NCI-H1417 (cell line): ENCODE results near the gene XCR1.
"Not testable (repeated sequence)": the region's sequence is repeated elsewhere in the genome, so short reads cannot be mapped to it uniquely, and the experiment has no call there.

ENCODE experiments used
- DNase-seq, 3 experiments: peaks; one replicate each; lab custom pipeline; 2025; lab: John Stamatoyannopoulos, UW

The XCR1 gene

GRCh38 chr3:46046231-46046630 is 18.9 kb upstream of the XCR1 start:
- not testable (repeated sequence) for DNase-seq

GRCh38 chr3:46038916-46039315 is 11.6 kb upstream of the XCR1 start:
- DNase-seq = no peak

GRCh38 chr3:46038071-46038470 is 10.8 kb upstream of the XCR1 start:
- DNase-seq = not testable (repeated sequence)

- DNase-seq = no peak
Observed at GRCh38 chr3:46036191-46036590, 8.9 kb upstream of the XCR1 start.

GRCh38 chr3:46031747-46032146 is 4.5 kb upstream of the XCR1 start:
- no peak for DNase-seq

GRCh38 chr3:46031269-46031668 is 4.0 kb upstream of the XCR1 start:
- DNase-seq = no peak

GRCh38 chr3:46030626-46031025 is 3.3 kb upstream of the XCR1 start:
- no peak for DNase-seq

- DNase-seq = no peak
Observed at GRCh38 chr3:46029953-46030543, 2.8 kb upstream of the XCR1 start.

GRCh38 chr3:46027736-46028397 is 584 bp upstream of the XCR1 start:
- DNase-seq = no peak

- DNase-seq = no peak
Observed at GRCh38 chr3:46025139-46025538, 2.1 kb downstream of the XCR1 start.

- no peak for DNase-seq
Observed at GRCh38 chr3:46024131-46024530, 3.2 kb downstream of the XCR1 start.

GRCh38 chr3:46022909-46023785 is 4.1 kb downstream of the XCR1 start:
- DNase-seq = no peak

GRCh38 chr3:46021516-46021915 is 5.8 kb downstream of the XCR1 start:
- DNase-seq = no peak

- DNase-seq = no peak
Observed at GRCh38 chr3:46020766-46021510, 6.3 kb downstream of the XCR1 start.

- no peak for DNase-seq
Observed at GRCh38 chr3:46019707-46020106, 7.6 kb downstream of the XCR1 start.

- DNase-seq = no peak
Observed at GRCh38 chr3:46017720-46018119, 9.6 kb downstream of the XCR1 start.

- DNase-seq = no peak
Observed at GRCh38 chr3:46013316-46014094, 13.8 kb downstream of the XCR1 start.

GRCh38 chr3:46012246-46012645 is 15.0 kb downstream of the XCR1 start:
- no peak for DNase-seq

- no peak for DNase-seq
Observed at GRCh38 chr3:46010519-46011113, 16.7 kb downstream of the XCR1 start.

- DNase-seq = no peak
Observed at GRCh38 chr3:46008058-46008457, 19.2 kb downstream of the XCR1 start.

GRCh38 chr3:46007280-46007679 is 20.0 kb downstream of the XCR1 start:
- DNase-seq = no peak
